Kidney (tissue), 14 donors: ENCODE results near the gene CAMSAP2. TPM values are rescaled to one million over a fixed set of nuclear protein-coding genes. Genes with fewer than 3 reads are reported as not detected.

ENCODE experiments used
- DNase-seq, 5 donors: peaks; one replicate each; pipeline ENCODE4 v3.0.0-alpha.2; 2013 to 2020
- FAIRE-seq: peaks from 2 replicates; lab custom pipeline; 2012; peaks lifted over from hg19 to GRCh38; lab: Jason Lieb, UNC
- H3K27ac ChIP-seq, 2 donors: one replicate each; pipeline ENCODE4 v1.7.0; 2013; ENCODE audit warnings: low read depth in 2 of 2, low read length in 2 of 2, inconsistent platforms in 1 of 2
- H3K27me3 ChIP-seq: one replicate; pipeline ENCODE4 v1.7.1; 2013; ENCODE audit warnings: low read length, inconsistent platforms; ENCODE audit not compliant: control insufficient read depth, insufficient read depth
- H3K36me3 ChIP-seq, 3 donors: one replicate each; pipeline versions ENCODE4 v1.7.0 to v1.7.1; 2013; ENCODE audit warnings: low read length in 3 of 3, control low read depth in 1 of 3, inconsistent platforms in 1 of 3; ENCODE audit not compliant: insufficient read depth in 3 of 3, control insufficient read depth in 2 of 3
- H3K4me1 ChIP-seq, 3 donors: one replicate each; pipeline versions ENCODE4 v1.7.0 to v1.7.1; 2013; ENCODE audit warnings: low read length in 3 of 3, inconsistent platforms in 1 of 3, low read depth in 1 of 3; ENCODE audit not compliant: control insufficient read depth in 2 of 3, insufficient read depth in 2 of 3
- H3K4me3 ChIP-seq, 3 donors: one replicate each; pipeline versions ENCODE4 v1.7.0 to v1.8.1; 2013; ENCODE audit warnings: low read length in 3 of 3, control low read depth in 1 of 3, inconsistent platforms in 1 of 3
- H3K9ac ChIP-seq, 3 donors: one replicate each; pipeline versions ENCODE4 v1.7.0 to v1.7.1; 2013; ENCODE audit warnings: low read length in 3 of 3, control low read depth in 1 of 3, inconsistent platforms in 1 of 3
- H3K9me3 ChIP-seq, 3 donors: one replicate each; pipeline versions ENCODE4 v1.7.0 to v1.7.1; 2013; ENCODE audit warnings: low read length in 3 of 3, control low read depth in 1 of 3, inconsistent platforms in 1 of 3; ENCODE audit not compliant: control insufficient read depth in 2 of 3, insufficient read depth in 1 of 3
- CTCF ChIP-seq: IDR thresholded peaks from 3 replicates; pipeline ENCODE4 v1.5.1; 2012; ENCODE audit warnings: mild to moderate bottlenecking, moderate library complexity, borderline replicate concordance; ENCODE audit not compliant: insufficient read depth; ENCODE audit errors: extremely low read depth
- intact Hi-C: fragments of 100-400 bp; cut with DNase I; formaldehyde crosslinking; loops from one replicate; pipeline ENCODE4 v1.11.1; 2022
- polyA plus RNA-seq: library from polyadenylated mRNA; stranded (reverse); fragments of 350-450 nt; fragmentation: Illumina TruSeq; extraction: RNeasy Lipid Tissue Mini Kit (QIAGEN cat#74804); gene quantifications from one replicate; pipeline ENCODE4 v1.2.3, GENCODE V29; 2014; ENCODE audit warnings: low read depth, low replicate concordance; ENCODE audit not compliant: insufficient read depth
- total RNA-seq: library from RNA; stranded (reverse); fragmentation: NEBNext Ultra II Directional; extraction: Animal tissue kit (Norgen Biotek cat#: 25700); gene quantifications from one replicate; pipeline ENCODE4 v1.2.1, GENCODE V29; 2021
- donor health status: control.
- donor health status: control.
- donor health status: control.
- donor health status: control.
- donor health status: control.
- donor health status: DM: yes; HTN: yes; CAD: no.
- donor health status: Normal renal cell carcinoma (clear cell type).

CAMSAP2 gene
- total and polyA plus RNA-seq, 2 donors from 2014 or later, result 7.5 to 30.3 TPM

DNA sequence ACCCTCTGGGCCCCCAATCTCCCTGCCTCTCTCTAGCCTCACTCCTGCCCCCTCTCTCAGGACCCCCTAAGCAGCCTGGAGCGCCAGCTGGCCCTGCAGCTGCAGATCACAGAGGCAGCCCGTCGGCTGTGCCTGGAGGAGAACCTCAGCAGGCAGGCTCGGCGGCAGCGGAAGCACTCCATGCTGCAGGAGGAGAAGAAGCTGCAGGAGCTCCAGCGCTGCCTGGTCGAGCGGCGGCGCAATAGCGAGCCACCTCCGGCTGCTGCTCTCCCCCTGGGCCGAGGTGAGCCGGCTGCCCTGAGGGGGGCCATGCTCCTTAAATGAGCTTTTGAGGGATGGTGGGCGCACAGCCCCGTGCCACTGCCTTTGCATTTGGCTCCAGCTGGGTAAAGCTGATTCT is 162.2 kb downstream of the CAMSAP2 start:
- H3K36me3 ChIP-seq, result peaks cover 0 to 36% (median 3%) of the 10 kb centered on the region in 3 donors
- TF ChIP-seq CTCF, result no peak
- FAIRE-seq (no peak), DNase-seq (peak in 1 of 5 donors; percentile 73)
- intact Hi-C loops, result no loop called here
- no peaks in the 10 kb centered on the region for H3K27me3 ChIP-seq
- H3K9me3 ChIP-seq, result no peaks in the 10 kb centered on the region
- no peak overlapping the region for H3K9ac ChIP-seq
- no peak overlapping the region for H3K27ac ChIP-seq
- H3K4me1 ChIP-seq, result peaks cover 3 to 18% (median 17%) of the 10 kb centered on the region in 3 donors
- no peak overlapping the region for H3K4me3 ChIP-seq

DNA sequence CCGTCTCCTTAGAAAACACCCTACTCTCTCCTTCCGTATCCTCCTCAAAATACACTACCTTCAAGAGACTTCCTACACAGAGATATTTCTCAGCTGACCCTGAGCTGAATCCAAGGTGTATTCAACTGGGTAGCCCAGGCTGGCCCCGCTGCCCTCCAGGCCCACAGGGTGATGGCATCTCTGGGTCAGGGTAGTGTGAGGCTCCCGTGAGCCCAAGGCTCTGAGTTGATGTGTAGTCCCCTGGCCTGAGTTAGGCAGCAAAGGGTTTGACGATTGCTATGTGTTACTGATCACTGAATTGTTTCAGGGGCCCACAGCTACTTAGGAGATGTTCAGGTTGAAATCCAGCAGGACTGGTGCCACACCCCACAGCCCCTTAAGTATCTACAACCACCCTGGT is 162.7 kb downstream of the CAMSAP2 start:
- DNase-seq (no peak), FAIRE-seq (no peak)
- Histone ChIP-seq H3K9ac (no peak overlapping the region), H3K4me1 (peaks cover 3 to 18% (median 17%) of the 10 kb centered on the region in 3 donors), H3K27me3 (no peaks in the 10 kb centered on the region), H3K9me3 (no peaks in the 10 kb centered on the region), H3K36me3 (peaks cover 0 to 36% (median 3%) of the 10 kb centered on the region in 3 donors), H3K4me3 (no peak overlapping the region), H3K27ac (no peak overlapping the region)
- intact Hi-C loops, result no loop called here
- no peak for TF ChIP-seq CTCF

GRCh38 chr1:200901796-200902444 is 163.2 kb downstream of the CAMSAP2 start:
- intact Hi-C loops, result no loop called here
- TF ChIP-seq CTCF, result no peak
- FAIRE-seq, result no peak
- no peak overlapping the region for H3K4me3 ChIP-seq
- DNase-seq, result peak in 1 of 5 donors; percentile 41
- peaks cover 3 to 18% (median 17%) of the 10 kb centered on the region in 3 donors for H3K4me1 ChIP-seq
- no peaks in the 10 kb centered on the region for H3K27me3 ChIP-seq
- H3K9me3 ChIP-seq, result no peaks in the 10 kb centered on the region
- H3K9ac ChIP-seq, result no peak overlapping the region
- H3K27ac ChIP-seq, result no peak overlapping the region
- peaks cover 0 to 36% (median 3%) of the 10 kb centered on the region in 3 donors for H3K36me3 ChIP-seq
